Measurements from ENCODE around the gene C10orf143. TPM values are rescaled to one million over a fixed set of nuclear protein-coding genes. Genes with fewer than 3 reads are reported as not detected.

C10orf143 gene
- total and polyA plus RNA-seq, 3 experiments from 2014 or later, result 5.7 to 24.6 (median 6.7) TPM

GRCh38 chr10:130052193-130052592 lies 58.4 kb downstream of the C10orf143 start:
- Mint-ChIP-seq H3K36me3 (peaks cover 0 to 22% (median 0%) of the 10 kb centered on the region in 3 donors), H3K27ac (no peak overlapping the region), H3K4me3 (no peak overlapping the region), H3K27me3 (peaks cover 0 to 11% of the 10 kb centered on the region in 2 donors), H3K4me1 (no peaks in the 10 kb centered on the region), H3K9me3 (peaks cover 0 to 7% (median 2%) of the 10 kb centered on the region in 5 donors)
- CTCF ChIA-PET, result no interaction called here
- DNase-seq, result no peak
- Histone ChIP-seq H3K9me3 (ENCODE audit: low read length) (no peaks in the 10 kb centered on the region), H3K36me3 (ENCODE audit: insufficient read depth, low read length) (no peaks in the 10 kb centered on the region), H3K4me3 (ENCODE audit: low read length) (no peak overlapping the region), H3K4me1 (ENCODE audit: insufficient read depth, low read length) (no peaks in the 10 kb centered on the region), H3K27me3 (ENCODE audit: insufficient read depth, low read length, poor library complexity, severe bottlenecking) (no peaks in the 10 kb centered on the region), H3K27ac (ENCODE audit: low read depth, low read length) (no peak overlapping the region)
- POLR2A ChIA-PET, result no interaction called here

GRCh38 chr10:130050721-130051120 lies 59.9 kb downstream of the C10orf143 start:
- Mint-ChIP-seq H3K9me3 (peaks cover 0 to 7% (median 3%) of the 10 kb centered on the region in 5 donors), H3K4me1 (no peaks in the 10 kb centered on the region), H3K4me3 (no peak overlapping the region), H3K36me3 (peaks cover 0 to 19% (median 0%) of the 10 kb centered on the region in 3 donors), H3K27ac (no peak overlapping the region), H3K27me3 (peaks cover 0 to 11% of the 10 kb centered on the region in 2 donors)
- no peak for DNase-seq
- H3K9me3 ChIP-seq (ENCODE audit: low read length), result no peaks in the 10 kb centered on the region
- ChIA-PET CTCF (no interaction called here), POLR2A (no interaction called here)
- H3K36me3 ChIP-seq (ENCODE audit: insufficient read depth, low read length), result no peaks in the 10 kb centered on the region
- H3K27ac ChIP-seq (ENCODE audit: low read depth, low read length), result no peak overlapping the region
- H3K27me3 ChIP-seq (ENCODE audit: insufficient read depth, low read length, poor library complexity, severe bottlenecking), result no peaks in the 10 kb centered on the region
- H3K4me3 ChIP-seq (ENCODE audit: low read length), result no peak overlapping the region
- no peaks in the 10 kb centered on the region for H3K4me1 ChIP-seq (ENCODE audit: insufficient read depth, low read length)

DNA sequence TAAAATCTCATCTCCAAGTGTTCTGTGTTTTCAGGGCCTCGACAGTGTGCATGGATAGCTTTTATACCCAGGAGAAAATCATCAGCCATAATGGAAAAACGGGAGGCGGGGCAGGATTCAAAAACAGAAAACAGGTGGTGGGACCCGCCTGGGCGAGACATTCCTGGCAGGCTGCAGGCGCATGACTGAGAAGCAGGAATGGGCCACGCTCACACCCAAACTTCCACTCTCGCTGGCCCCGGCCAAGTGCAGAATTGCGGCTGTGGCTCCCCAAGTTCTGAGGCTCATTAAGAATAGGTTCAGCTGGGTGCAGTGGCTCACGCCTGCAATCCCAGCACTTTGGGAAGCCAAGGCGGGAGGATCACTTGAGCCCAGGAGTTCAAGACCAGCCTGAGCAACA lies 60.6 kb downstream of the C10orf143 start:
- no peaks in the 10 kb centered on the region for H3K4me1 Mint-ChIP-seq
- CTCF ChIA-PET, result no interaction called here
- POLR2A ChIA-PET, result no interaction called here
- DNase-seq, result no peak
- peaks cover 0 to 18% (median 0%) of the 10 kb centered on the region in 3 donors for H3K36me3 Mint-ChIP-seq
- Histone ChIP-seq H3K36me3 (ENCODE audit: insufficient read depth, low read length) (no peaks in the 10 kb centered on the region), H3K4me1 (ENCODE audit: insufficient read depth, low read length) (no peaks in the 10 kb centered on the region), H3K27me3 (ENCODE audit: insufficient read depth, low read length, poor library complexity, severe bottlenecking) (no peaks in the 10 kb centered on the region), H3K4me3 (ENCODE audit: low read length) (no peak overlapping the region), H3K27ac (ENCODE audit: low read depth, low read length) (no peak overlapping the region), H3K9me3 (ENCODE audit: low read length) (no peaks in the 10 kb centered on the region)
- H3K27ac Mint-ChIP-seq, result no peak overlapping the region
- H3K27me3 Mint-ChIP-seq, result peaks cover 0 to 11% of the 10 kb centered on the region in 2 donors
- H3K4me3 Mint-ChIP-seq, result no peak overlapping the region
- H3K9me3 Mint-ChIP-seq, result peaks cover 0 to 7% (median 3%) of the 10 kb centered on the region in 5 donors

- Mint-ChIP-seq H3K27me3 (peaks cover 0 to 11% of the 10 kb centered on the region in 2 donors), H3K4me1 (no peaks in the 10 kb centered on the region), H3K27ac (no peak overlapping the region), H3K36me3 (peaks cover 0 to 12% (median 0%) of the 10 kb centered on the region in 3 donors), H3K4me3 (no peak overlapping the region), H3K9me3 (peaks cover 0 to 6% (median 0%) of the 10 kb centered on the region in 5 donors)
- Histone ChIP-seq H3K27me3 (ENCODE audit: insufficient read depth, low read length, poor library complexity, severe bottlenecking) (no peaks in the 10 kb centered on the region), H3K36me3 (ENCODE audit: insufficient read depth, low read length) (no peaks in the 10 kb centered on the region), H3K9me3 (ENCODE audit: low read length) (no peaks in the 10 kb centered on the region), H3K4me1 (ENCODE audit: insufficient read depth, low read length) (no peaks in the 10 kb centered on the region), H3K27ac (ENCODE audit: low read depth, low read length) (no peak overlapping the region), H3K4me3 (ENCODE audit: low read length) (no peak overlapping the region)
- POLR2A ChIA-PET, result no interaction called here
- no peak for DNase-seq
- CTCF ChIA-PET, result no interaction called here
Measured at GRCh38 chr10:130049244-130049643, 61.4 kb downstream of the C10orf143 start.

GRCh38 chr10:130048081-130048480 lies 62.5 kb downstream of the C10orf143 start:
- Histone ChIP-seq H3K9me3 (ENCODE audit: low read length) (no peaks in the 10 kb centered on the region), H3K27me3 (ENCODE audit: insufficient read depth, low read length, poor library complexity, severe bottlenecking) (no peaks in the 10 kb centered on the region), H3K4me3 (ENCODE audit: low read length) (no peak overlapping the region), H3K4me1 (ENCODE audit: insufficient read depth, low read length) (no peaks in the 10 kb centered on the region), H3K27ac (ENCODE audit: low read depth, low read length) (no peak overlapping the region), H3K36me3 (ENCODE audit: insufficient read depth, low read length) (no peaks in the 10 kb centered on the region)
- peaks cover 8 to 13% of the 10 kb centered on the region in 2 donors for H3K27me3 Mint-ChIP-seq
- H3K36me3 Mint-ChIP-seq, result peaks cover 0 to 5% (median 0%) of the 10 kb centered on the region in 3 donors
- DNase-seq, result no peak
- no peaks in the 10 kb centered on the region for H3K4me1 Mint-ChIP-seq
- CTCF ChIA-PET, result no interaction called here
- no peak overlapping the region for H3K27ac Mint-ChIP-seq
- POLR2A ChIA-PET, result no interaction called here
- no peak overlapping the region for H3K4me3 Mint-ChIP-seq
- peaks cover 0 to 4% (median 0%) of the 10 kb centered on the region in 5 donors for H3K9me3 Mint-ChIP-seq

GRCh38 chr10:130047336-130047735 lies 63.3 kb downstream of the C10orf143 start:
- no peak for DNase-seq
- Histone ChIP-seq H3K4me1 (ENCODE audit: insufficient read depth, low read length) (no peaks in the 10 kb centered on the region), H3K36me3 (ENCODE audit: insufficient read depth, low read length) (no peaks in the 10 kb centered on the region), H3K9me3 (ENCODE audit: low read length) (no peaks in the 10 kb centered on the region), H3K27me3 (ENCODE audit: insufficient read depth, low read length, poor library complexity, severe bottlenecking) (no peaks in the 10 kb centered on the region), H3K27ac (ENCODE audit: low read depth, low read length) (no peak overlapping the region), H3K4me3 (ENCODE audit: low read length) (no peak overlapping the region)
- Mint-ChIP-seq H3K4me1 (no peaks in the 10 kb centered on the region), H3K27me3 (peaks cover 9 to 14% of the 10 kb centered on the region in 2 donors), H3K36me3 (no peaks in the 10 kb centered on the region), H3K9me3 (peaks cover 0 to 4% (median 0%) of the 10 kb centered on the region in 5 donors), H3K27ac (no peak overlapping the region), H3K4me3 (no peak overlapping the region)
- ChIA-PET POLR2A (no interaction called here), CTCF (no interaction called here)

GRCh38 chr10:130046591-130046990 lies 64.0 kb downstream of the C10orf143 start:
- ChIA-PET POLR2A (no interaction called here), CTCF (no interaction called here)
- no peak overlapping the region for H3K4me3 Mint-ChIP-seq
- no peaks in the 10 kb centered on the region for H3K9me3 ChIP-seq (ENCODE audit: low read length)
- no peaks in the 10 kb centered on the region for H3K27me3 ChIP-seq (ENCODE audit: insufficient read depth, low read length, poor library complexity, severe bottlenecking)
- no peak overlapping the region for H3K27ac Mint-ChIP-seq
- H3K36me3 ChIP-seq (ENCODE audit: insufficient read depth, low read length), result no peaks in the 10 kb centered on the region
- H3K27me3 Mint-ChIP-seq, result peaks cover 9 to 14% of the 10 kb centered on the region in 2 donors
- H3K4me1 ChIP-seq (ENCODE audit: insufficient read depth, low read length), result no peaks in the 10 kb centered on the region
- H3K27ac ChIP-seq (ENCODE audit: low read depth, low read length), result no peak overlapping the region
- H3K4me3 ChIP-seq (ENCODE audit: low read length), result no peak overlapping the region
- H3K9me3 Mint-ChIP-seq, result peaks cover 0 to 4% (median 0%) of the 10 kb centered on the region in 5 donors
- no peaks in the 10 kb centered on the region for H3K4me1 Mint-ChIP-seq
- no peaks in the 10 kb centered on the region for H3K36me3 Mint-ChIP-seq
- no peak for DNase-seq

DNA sequence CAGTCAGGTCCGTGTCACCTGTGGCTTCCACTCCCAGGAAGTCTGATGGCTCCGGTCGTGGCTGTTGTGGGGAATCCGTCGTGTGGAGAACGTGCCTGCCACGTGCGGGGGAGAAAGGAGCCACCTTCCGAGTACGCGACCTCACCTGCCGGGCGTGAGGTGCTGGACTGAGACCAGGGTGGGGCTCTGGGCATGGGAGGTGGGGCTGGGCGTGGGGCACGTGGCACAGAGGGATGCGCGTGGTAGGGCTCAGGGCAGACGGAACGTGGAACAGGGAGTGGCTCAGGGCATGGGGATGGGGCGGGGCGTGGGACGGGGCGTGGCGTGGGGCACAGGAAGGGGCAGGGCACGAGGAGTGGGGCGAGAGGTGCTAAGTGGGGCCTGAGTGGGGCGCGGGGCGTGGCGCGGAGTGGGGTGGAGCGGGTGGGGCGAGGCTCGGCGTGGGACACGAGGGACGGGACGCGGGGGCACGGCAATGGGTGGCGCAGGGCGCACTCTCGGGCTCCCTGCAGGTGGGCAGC lies 64.8 kb downstream of the C10orf143 start:
- H3K36me3 Mint-ChIP-seq, result no peaks in the 10 kb centered on the region
- peaks cover 0 to 4% (median 0%) of the 10 kb centered on the region in 5 donors for H3K9me3 Mint-ChIP-seq
- DNase-seq, result no peak
- H3K9me3 ChIP-seq (ENCODE audit: low read length), result no peaks in the 10 kb centered on the region
- no peaks in the 10 kb centered on the region for H3K4me1 ChIP-seq (ENCODE audit: insufficient read depth, low read length)
- no peaks in the 10 kb centered on the region for H3K36me3 ChIP-seq (ENCODE audit: insufficient read depth, low read length)
- no peak overlapping the region for H3K27ac ChIP-seq (ENCODE audit: low read depth, low read length)
- no peak overlapping the region for H3K27ac Mint-ChIP-seq
- POLR2A ChIA-PET, result no interaction called here
- H3K4me3 ChIP-seq (ENCODE audit: low read length), result no peak overlapping the region
- H3K27me3 ChIP-seq (ENCODE audit: insufficient read depth, low read length, poor library complexity, severe bottlenecking), result no peaks in the 10 kb centered on the region
- H3K4me1 Mint-ChIP-seq, result no peaks in the 10 kb centered on the region
- CTCF ChIA-PET, result no interaction called here
- H3K4me3 Mint-ChIP-seq, result no peak overlapping the region
- peaks cover 9 to 13% of the 10 kb centered on the region in 2 donors for H3K27me3 Mint-ChIP-seq

Data from CD8-positive, alpha-beta memory T cell (primary cell).